ENCODE data around the gene LEMD2.

- TF ChIP-seq EP300 (IDR thresholded peaks at IDR 0.05), result no peak
- no peak for TF ChIP-seq POLR2A (IDR thresholded peaks at IDR 0.05; ENCODE audit: low read depth)
- no peak for TF ChIP-seq POLR2AphosphoS5 (IDR thresholded peaks at IDR 0.05)
These were observed 2.2 kb downstream of the LEMD2 start for GRCh38 chr6:33786736-33787135.

Measured in esophagus muscularis mucosa (tissue), 3 donors.